GM12878 (cell line): Measurements from ENCODE around the gene SMC1B. TPM values are rescaled to one million over a fixed set of nuclear protein-coding genes. Genes with fewer than 3 reads are reported as not detected.

ENCODE experiments used
- ATAC-seq: fragments of 200-7000 bp; cut with Tn5 transposase; 3 replicates; pipeline ENCODE4 v1.9.1; 2020; ENCODE audit warnings: mild to moderate bottlenecking, moderate library complexity
- BruUV-seq: library from RNA; stranded (reverse); fragments of 400-500 nt; replicated peaks from 2 replicates; lab custom pipeline; 2021; lab: Mats Ljungman, UMichigan
- CTCF ChIA-PET: fragments of 300-600 bp; sonication (Branson Sonifier 250); formaldehyde crosslinking; extraction: SDS; loops from one replicate; lab custom pipeline; 2021; ENCODE audit warnings: inconsistent platforms; lab: Yijun Ruan, JAX
- POLR2A ChIA-PET: fragments of 350-600 bp; formaldehyde crosslinking; extraction: SDS; loops from one replicate; lab custom pipeline; 2021; ENCODE audit warnings: inconsistent platforms; lab: Charles Lee
- RAD21 ChIA-PET: fragments of 300-600 bp; sonication (Branson Sonifier 250); formaldehyde crosslinking; loops from one replicate; lab custom pipeline; 2023; ENCODE audit warnings: antibody characterized with exemption; ENCODE audit not compliant: unreplicated experiment; lab: Charles Lee
- SMC1A ChIA-PET: fragments of 300-600 bp; sonication (Branson Sonifier 250); formaldehyde crosslinking; loops from one replicate; lab custom pipeline; 2023; ENCODE audit not compliant: unreplicated experiment, uncharacterized antibody; lab: Charles Lee
- DNase-seq: peaks from one replicate; pipeline ENCODE4 v3.0.0-alpha.2; 2011; ENCODE audit warnings: low read depth, low spot score
- FAIRE-seq: peaks from 3 replicates; lab custom pipeline; 2011; peaks lifted over from hg19 to GRCh38; lab: Jason Lieb, UNC
- H2AFZ ChIP-seq: 2 replicates; pipeline ENCODE4 v1.6.0; 2011; ENCODE audit warnings: low read depth, low read length, control low read depth; ENCODE audit not compliant: control insufficient read depth
- H3K27ac ChIP-seq: 2 replicates; pipeline ENCODE4 v1.5.1; 2011; ENCODE audit warnings: control low read depth; ENCODE audit not compliant: control insufficient read depth, insufficient read depth
- H3K27me3 ChIP-seq, 2 experiments: replicated peaks in 1 of 2; 2 replicates each; pipeline versions ENCODE4 v1.6.0 to v1.6.1; 2011; ENCODE audit warnings: low read length in 1 of 2; ENCODE audit not compliant: control insufficient read depth in 2 of 2, insufficient read depth in 2 of 2
- H3K36me3 ChIP-seq, 2 experiments: 2 replicates each; pipeline ENCODE4 v1.5.1; 2011; ENCODE audit warnings: low read length in 1 of 2; ENCODE audit not compliant: control insufficient read depth in 2 of 2, insufficient read depth in 2 of 2
- H3K4me1 ChIP-seq: 2 replicates; pipeline ENCODE4 v1.6.1; 2011; ENCODE audit warnings: mild to moderate bottlenecking, low read length, moderate library complexity, mixed read lengths; ENCODE audit not compliant: control insufficient read depth, insufficient read depth
- H3K4me2 ChIP-seq: 2 replicates; pipeline ENCODE4 v1.6.0; 2011; ENCODE audit warnings: control low read depth; ENCODE audit not compliant: control insufficient read depth, insufficient read depth
- H3K4me3 ChIP-seq: fragments of 200-600 bp; sonication (generic); 2 replicates; pipeline ENCODE4 v1.5.1; 2016
- H3K79me2 ChIP-seq: 2 replicates; pipeline ENCODE4 v1.6.0; 2011; ENCODE audit warnings: low read length; ENCODE audit not compliant: control insufficient read depth, insufficient read depth
- H3K9ac ChIP-seq: 2 replicates; pipeline ENCODE4 v1.8.0; 2011; ENCODE audit warnings: low read length, control low read depth, mixed read lengths; ENCODE audit not compliant: control insufficient read depth, insufficient read depth
- H3K9me3 ChIP-seq: replicated peaks from 3 replicates; pipeline ENCODE4 v1.5.1; 2011; ENCODE audit warnings: mild to moderate bottlenecking, low read length; ENCODE audit not compliant: control insufficient read depth, insufficient read depth
- H4K20me1 ChIP-seq: 2 replicates; pipeline ENCODE4 v1.6.0; 2011; ENCODE audit not compliant: control insufficient read depth, insufficient read depth
- CBFB ChIP-seq: IDR thresholded peaks from 2 replicates; pipeline ENCODE4 v1.6.1; 2016; ENCODE audit warnings: antibody characterized with exemption, low read depth
- ETV6 ChIP-seq, 2 experiments: fragments of 450-650 bp in 1 of 2; IDR thresholded peaks in 1 of 2; conservative IDR thresholded peaks in 1 of 2; 2 replicates each; pipeline ENCODE4 v1.6.1; 2014; ENCODE audit warnings: antibody characterized with exemption in 1 of 2, borderline replicate concordance in 1 of 2, low read depth in 1 of 2, mild to moderate bottlenecking in 1 of 2, moderate library complexity in 1 of 2
- HCFC1 ChIP-seq: fragments of 150-350 bp; IDR thresholded peaks from 2 replicates; pipeline ENCODE4 v1.6.1; 2014; ENCODE audit warnings: low read length
- IKZF1 ChIP-seq: fragments of 450-650 bp; conservative IDR thresholded peaks from 2 replicates; pipeline ENCODE4 v1.6.1; 2017; ENCODE audit warnings: antibody characterized with exemption, mild to moderate bottlenecking
- KAT2A ChIP-seq: conservative IDR thresholded peaks from 2 replicates; pipeline ENCODE4 v1.6.1; 2011; ENCODE audit warnings: low read depth, low read length; ENCODE audit not compliant: control insufficient read depth
- MEF2B ChIP-seq: fragments of 450-650 bp; IDR thresholded peaks from 2 replicates; pipeline ENCODE4 v1.6.1; 2018; ENCODE audit warnings: mild to moderate bottlenecking, moderate library complexity; ENCODE audit not compliant: partially characterized antibody, poor library complexity, severe bottlenecking
- RFX5 ChIP-seq: IDR thresholded peaks from 2 replicates; pipeline ENCODE4 v1.6.1; 2011; ENCODE audit warnings: low read depth, low read length, improper control_type of control experiment
- SIN3A ChIP-seq: IDR thresholded peaks from 2 replicates; pipeline ENCODE4 v1.6.1; 2012; ENCODE audit warnings: low read depth, low read length, improper control_type of control experiment
- SP1 ChIP-seq: IDR thresholded peaks from one replicate; pipeline ENCODE4 v1.6.1; 2011; ENCODE audit warnings: low read depth, low read length
- ZNF274 ChIP-seq: IDR thresholded peaks from one replicate; pipeline ENCODE4 v1.8.0; 2011; ENCODE audit not compliant: insufficient read length, insufficient read depth
- WGBS: methylation state at CpG from one replicate; pipeline ENCODE4 v1.1.6; 2016; ENCODE audit warnings: low lambda C conversion rate; ENCODE audit not compliant: insufficient replicate concordance, insufficient coverage; ENCODE audit errors: missing lambda C conversion rate; 5-methylcytosine and 5-hydroxymethylcytosine counted together
- in situ Hi-C: fragments of 300-500 bp; cut with MboI; formaldehyde crosslinking; loops from 9 replicates; pipeline ENCODE4 v1.14.3; 2018; ENCODE audit warnings: mixed read lengths
- intact Hi-C: fragments of 100-400 bp; cut with micrococcal nuclease; formaldehyde crosslinking; loops from one replicate; pipeline ENCODE4 v1.14.2; 2022; ENCODE audit not compliant: unreplicated experiment
- polyA plus RNA-seq, 11 experiments: library from polyadenylated mRNA; depleted of rRNA in 4 of 11; unstranded in 6 of 11; stranded (reverse) in 5 of 11; fragments of >200 nt; fragmentation: Nextera tagmentation in 4 of 11; fragmentation: Illumina TruSeq in 1 of 11; extraction: Ambion mirVana in 4 of 11; extraction: Trizol in 1 of 11; gene quantifications; 1 replicate in 1 of 11; 2 replicates in 10 of 11; pipeline versions ENCODE4 v1.2.1 to v1.2.3, GENCODE V29; 2011 to 2016; ENCODE audit warnings: inconsistent platforms in 2 of 11, missing spikeins in 2 of 11, low read depth in 1 of 11
- total RNA-seq, 4 experiments: library from RNA; depleted of rRNA in 3 of 4; stranded (reverse); fragments of >200 nt in 3 of 4; fragmentation: Illumina TruSeq in 1 of 4; extraction: Trizol in 1 of 4; gene quantifications; 2 replicates each; pipeline versions ENCODE4 v1.2.1 to v1.2.3, GENCODE V29; 2013 to 2021
- TF ChIP-seq, protein P1 (sequence below): fragments of 450-650 bp; IDR thresholded peaks from 2 replicates; pipeline ENCODE4 v1.6.1; 2016; ENCODE audit warnings: mild to moderate bottlenecking
- TF ChIP-seq, protein P2 (sequence below): fragments of 450-650 bp; IDR thresholded peaks from 2 replicates; pipeline ENCODE4 v1.6.1; 2017; ENCODE audit warnings: mild to moderate bottlenecking
- TF ChIP-seq, protein P3 (sequence below): IDR thresholded peaks from 2 replicates; pipeline ENCODE4 v1.6.1; 2012; ENCODE audit warnings: low read depth, low read length, improper control_type of control experiment

SMC1B gene
- total and polyA plus RNA-seq, 10 of the 15 experiments (the other 5 are each of a cell fraction or from before 2014, with no cell fraction given) = not detected

DNA sequence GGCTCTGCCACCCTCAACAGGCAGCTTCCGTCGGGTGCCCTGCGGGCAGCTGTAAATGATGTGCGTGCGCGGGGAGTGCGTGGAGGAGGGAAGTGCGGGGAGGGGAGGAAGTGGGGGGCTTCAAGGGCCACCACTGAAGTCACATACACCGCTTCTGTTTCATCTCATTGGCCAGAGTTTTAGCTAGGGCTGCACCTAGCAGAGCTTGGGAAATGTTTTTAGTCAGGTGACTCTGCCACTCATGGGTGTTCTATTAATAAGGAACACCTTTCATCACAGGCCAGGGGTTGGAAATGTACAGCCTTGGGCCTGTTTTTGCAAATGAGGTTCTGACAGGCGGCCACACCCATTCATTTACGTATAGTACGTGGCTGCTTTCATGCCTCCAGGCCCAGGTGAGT is 89.1 kb downstream of the SMC1B start:
- ChIA-PET RAD21 (no interaction called here), SMC1A (no interaction called here), POLR2A (no interaction called here), CTCF (interaction anchor here (1.2 kb wide), 1 partner anchor 16 kb away, joined by 4 read pairs; no protein-coding TSS in a partner anchor)
- no TSS peak for BruUV-seq
- Histone ChIP-seq H3K4me2 (no peak overlapping the region), H3K4me3 (no peak overlapping the region), H2AFZ (no peak overlapping the region), H3K27ac (no peak overlapping the region), H3K27me3 (no peaks in the 10 kb centered on the region), H4K20me1 (no peaks in the 10 kb centered on the region), H3K9me3 (no peaks in the 10 kb centered on the region), H3K9ac (no peak overlapping the region), H3K36me3 (peaks cover 10 to 18% of the 10 kb centered on the region in 2 experiments; a peak in 3 of 4 replicates), H3K4me1 (peaks cover 1% of the 10 kb centered on the region; the same call in 1 of the 2 replicates), H3K79me2 (peaks cover 7% of the 10 kb centered on the region)
- DNase-seq (no peak), ATAC-seq (no peak), FAIRE-seq (no peak)
- in situ Hi-C loops = no loop called here
- 91% methylated on average over 12 of the region's 12 CpGs for WGBS
- TF ChIP-seq RFX5 = no peak
- TF ChIP-seq, protein P1, sequence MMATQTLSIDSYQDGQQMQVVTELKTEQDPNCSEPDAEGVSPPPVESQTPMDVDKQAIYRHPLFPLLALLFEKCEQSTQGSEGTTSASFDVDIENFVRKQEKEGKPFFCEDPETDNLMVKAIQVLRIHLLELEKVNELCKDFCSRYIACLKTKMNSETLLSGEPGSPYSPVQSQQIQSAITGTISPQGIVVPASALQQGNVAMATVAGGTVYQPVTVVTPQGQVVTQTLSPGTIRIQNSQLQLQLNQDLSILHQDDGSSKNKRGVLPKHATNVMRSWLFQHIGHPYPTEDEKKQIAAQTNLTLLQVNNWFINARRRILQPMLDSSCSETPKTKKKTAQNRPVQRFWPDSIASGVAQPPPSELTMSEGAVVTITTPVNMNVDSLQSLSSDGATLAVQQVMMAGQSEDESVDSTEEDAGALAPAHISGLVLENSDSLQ = no peak
- TF ChIP-seq, protein P2, sequence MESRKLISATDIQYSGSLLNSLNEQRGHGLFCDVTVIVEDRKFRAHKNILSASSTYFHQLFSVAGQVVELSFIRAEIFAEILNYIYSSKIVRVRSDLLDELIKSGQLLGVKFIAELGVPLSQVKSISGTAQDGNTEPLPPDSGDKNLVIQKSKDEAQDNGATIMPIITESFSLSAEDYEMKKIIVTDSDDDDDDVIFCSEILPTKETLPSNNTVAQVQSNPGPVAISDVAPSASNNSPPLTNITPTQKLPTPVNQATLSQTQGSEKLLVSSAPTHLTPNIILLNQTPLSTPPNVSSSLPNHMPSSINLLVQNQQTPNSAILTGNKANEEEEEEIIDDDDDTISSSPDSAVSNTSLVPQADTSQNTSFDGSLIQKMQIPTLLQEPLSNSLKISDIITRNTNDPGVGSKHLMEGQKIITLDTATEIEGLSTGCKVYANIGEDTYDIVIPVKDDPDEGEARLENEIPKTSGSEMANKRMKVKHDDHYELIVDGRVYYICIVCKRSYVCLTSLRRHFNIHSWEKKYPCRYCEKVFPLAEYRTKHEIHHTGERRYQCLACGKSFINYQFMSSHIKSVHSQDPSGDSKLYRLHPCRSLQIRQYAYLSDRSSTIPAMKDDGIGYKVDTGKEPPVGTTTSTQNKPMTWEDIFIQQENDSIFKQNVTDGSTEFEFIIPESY = no peak
- no peak for TF ChIP-seq KAT2A
- TF ChIP-seq HCFC1 = no peak
- TF ChIP-seq CBFB = no peak
- TF ChIP-seq SP1 = no peak
- no peak for TF ChIP-seq ETV6 (conservative IDR thresholded peaks at IDR 0.05 in 1 of 2, IDR thresholded peaks at IDR 0.05 in 1 of 2; ENCODE audit: borderline replicate concordance in 1 of 2, low read depth in 1 of 2)
- no peak for TF ChIP-seq IKZF1
- TF ChIP-seq MEF2B = no peak
- TF ChIP-seq, protein P3, sequence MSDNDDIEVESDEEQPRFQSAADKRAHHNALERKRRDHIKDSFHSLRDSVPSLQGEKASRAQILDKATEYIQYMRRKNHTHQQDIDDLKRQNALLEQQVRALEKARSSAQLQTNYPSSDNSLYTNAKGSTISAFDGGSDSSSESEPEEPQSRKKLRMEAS = no peak
- TF ChIP-seq SIN3A = no peak
- TF ChIP-seq ZNF274 = no peak
- intact Hi-C loops = no loop called here
